ENCODE data around the gene SENP5.

Gene SENP5

GRCh38 chr3:196976941-196977340 lies 109.2 kb downstream of the SENP5 start:
- no peak overlapping the region for H3K4me3 ChIP-seq (ENCODE audit: low read length)
- TF ChIP-seq ZNF274 (IDR thresholded peaks at IDR 0.05; ENCODE audit: low read depth, low read length) = no peak

GRCh38 chr3:196979545-196979944 lies 111.8 kb downstream of the SENP5 start:
- TF ChIP-seq ZNF274 (IDR thresholded peaks at IDR 0.05; ENCODE audit: low read depth, low read length) = no peak
- no peak overlapping the region for H3K4me3 ChIP-seq (ENCODE audit: low read length)

GRCh38 chr3:196981657-196982056 lies 113.9 kb downstream of the SENP5 start:
- H3K4me3 ChIP-seq (ENCODE audit: low read length) = no peak overlapping the region
- no peak for TF ChIP-seq ZNF274 (IDR thresholded peaks at IDR 0.05; ENCODE audit: low read depth, low read length)

- no peak overlapping the region for H3K4me3 ChIP-seq (ENCODE audit: low read length)
- TF ChIP-seq ZNF274 (IDR thresholded peaks at IDR 0.05; ENCODE audit: low read depth, low read length) = no peak
Observed at GRCh38 chr3:196983186-196983585, 115.5 kb downstream of the SENP5 start.

All from GM08714 (cell line).